Measurements from ENCODE around the gene MAMLD1. TPM values are rescaled to one million over a fixed set of nuclear protein-coding genes. Genes with fewer than 3 reads are reported as not detected.

The MAMLD1 gene
- total and polyA plus RNA-seq, 2 experiments from 2014 or later, result 2.1 to 2.4 TPM

GRCh38 chrX:150543230-150544155 lies 180.4 kb downstream of the MAMLD1 start:
- Histone ChIP-seq H3K9me3 (ENCODE audit: low read depth) (no peaks in the 10 kb centered on the region), H3K27ac (no peak overlapping the region), H2AFZ (no peak overlapping the region), H3K4me3 (no peak overlapping the region), H3K36me3 (replicated peaks; ENCODE audit: insufficient read depth, low read depth) (no peaks in the 10 kb centered on the region), H3K4me2 (no peak overlapping the region), H3K9me2 (replicated peaks; ENCODE audit: insufficient read depth) (no peaks in the 10 kb centered on the region), H4K20me1 (ENCODE audit: insufficient read depth, poor library complexity, severe bottlenecking) (no peaks in the 10 kb centered on the region), H3K4me1 (ENCODE audit: insufficient read depth) (no peaks in the 10 kb centered on the region), H3K79me2 (no peaks in the 10 kb centered on the region), H3K27me3 (no peaks in the 10 kb centered on the region)
- 80% methylated on average over 13 of the region's 13 CpGs for WGBS (ENCODE audit: low lambda C conversion rate, missing lambda C conversion rate)
- DNase-seq (ENCODE audit: low spot score), result no peak
- TF ChIP-seq EZH2phosphoT487 (IDR thresholded peaks at IDR 0.05; ENCODE audit: low read depth, severe bottlenecking, unreplicated experiment) (no peak), EZH2 (IDR thresholded peaks at IDR 0.05; ENCODE audit: borderline replicate concordance) (no peak)

GRCh38 chrX:150544222-150544787 lies 181.2 kb downstream of the MAMLD1 start:
- no peak overlapping the region for H3K27ac ChIP-seq
- TF ChIP-seq CTCF (IDR thresholded peaks at IDR 0.05; ENCODE audit: poor library complexity), result no peak
- TF ChIP-seq EZH2 (IDR thresholded peaks at IDR 0.05; ENCODE audit: borderline replicate concordance), result no peak
- TF ChIP-seq EZH2phosphoT487 (IDR thresholded peaks at IDR 0.05; ENCODE audit: low read depth, severe bottlenecking, unreplicated experiment), result no peak
- H4K20me1 ChIP-seq (ENCODE audit: insufficient read depth, poor library complexity, severe bottlenecking), result no peaks in the 10 kb centered on the region
- no peaks in the 10 kb centered on the region for H3K27me3 ChIP-seq
- DNase-seq (ENCODE audit: low spot score), result no peak
- H3K4me3 ChIP-seq, result no peak overlapping the region
- no peaks in the 10 kb centered on the region for H3K9me3 ChIP-seq (ENCODE audit: low read depth)
- H3K36me3 ChIP-seq (replicated peaks; ENCODE audit: insufficient read depth, low read depth), result no peaks in the 10 kb centered on the region
- WGBS (ENCODE audit: low lambda C conversion rate, missing lambda C conversion rate), result 71% methylated on average over 11 of the region's 11 CpGs
- H3K79me2 ChIP-seq, result no peaks in the 10 kb centered on the region
- H3K9me2 ChIP-seq (replicated peaks; ENCODE audit: insufficient read depth), result no peaks in the 10 kb centered on the region
- H3K4me1 ChIP-seq (ENCODE audit: insufficient read depth), result no peaks in the 10 kb centered on the region
- H2AFZ ChIP-seq, result no peak overlapping the region
- no peak overlapping the region for H3K4me2 ChIP-seq

- H4K20me1 ChIP-seq (ENCODE audit: insufficient read depth, poor library complexity, severe bottlenecking), result no peaks in the 10 kb centered on the region
- H3K27ac ChIP-seq, result no peak overlapping the region
- no peaks in the 10 kb centered on the region for H3K36me3 ChIP-seq (replicated peaks; ENCODE audit: insufficient read depth, low read depth)
- no peak overlapping the region for H3K4me3 ChIP-seq
- H3K79me2 ChIP-seq, result no peaks in the 10 kb centered on the region
- no peak overlapping the region for H2AFZ ChIP-seq
- no peaks in the 10 kb centered on the region for H3K27me3 ChIP-seq
- TF ChIP-seq CTCF (IDR thresholded peaks at IDR 0.05; ENCODE audit: poor library complexity), result no peak
- TF ChIP-seq EZH2 (IDR thresholded peaks at IDR 0.05; ENCODE audit: borderline replicate concordance), result no peak
- no peak for TF ChIP-seq EZH2phosphoT487 (IDR thresholded peaks at IDR 0.05; ENCODE audit: low read depth, severe bottlenecking, unreplicated experiment)
- no peak overlapping the region for H3K4me2 ChIP-seq
- no peak for DNase-seq (ENCODE audit: low spot score)
- H3K9me3 ChIP-seq (ENCODE audit: low read depth), result no peaks in the 10 kb centered on the region
- WGBS (ENCODE audit: low lambda C conversion rate, missing lambda C conversion rate), result 81% methylated on average over 8 of the region's 8 CpGs
- no peaks in the 10 kb centered on the region for H3K9me2 ChIP-seq (replicated peaks; ENCODE audit: insufficient read depth)
- no peaks in the 10 kb centered on the region for H3K4me1 ChIP-seq (ENCODE audit: insufficient read depth)
Measured at GRCh38 chrX:150544835-150545770, 182.0 kb downstream of the MAMLD1 start.
